Measurements from ENCODE around the gene LRRFIP1.
"Not testable (repeated sequence)": the region's sequence is repeated elsewhere in the genome, so short reads cannot be mapped to it uniquely, and the experiment has no call there.

Gene LRRFIP1

DNA sequence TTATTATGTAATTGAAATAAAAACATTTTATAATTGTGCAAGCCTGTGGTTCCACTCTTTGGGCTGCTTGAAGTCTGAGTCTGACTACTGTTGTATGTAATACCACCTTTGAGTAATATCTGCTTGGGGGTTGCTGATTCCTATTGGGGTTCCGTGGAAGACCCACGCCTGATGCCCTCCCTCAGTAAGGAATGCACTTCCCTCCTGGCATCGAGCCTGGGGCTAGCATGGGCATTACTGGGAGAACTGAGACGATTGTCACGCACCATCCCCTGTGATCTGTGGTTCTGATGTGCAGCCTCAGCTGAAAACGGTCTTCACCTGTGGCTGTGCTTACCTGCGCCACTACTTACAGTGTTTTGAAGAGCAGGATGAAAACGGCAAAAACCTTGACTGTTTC lies 138.5 kb downstream of the LRRFIP1 start:
- in situ Hi-C loops (cut with MboI; ENCODE audit: low sequenced_read_pairs), result no loop called here

DNA sequence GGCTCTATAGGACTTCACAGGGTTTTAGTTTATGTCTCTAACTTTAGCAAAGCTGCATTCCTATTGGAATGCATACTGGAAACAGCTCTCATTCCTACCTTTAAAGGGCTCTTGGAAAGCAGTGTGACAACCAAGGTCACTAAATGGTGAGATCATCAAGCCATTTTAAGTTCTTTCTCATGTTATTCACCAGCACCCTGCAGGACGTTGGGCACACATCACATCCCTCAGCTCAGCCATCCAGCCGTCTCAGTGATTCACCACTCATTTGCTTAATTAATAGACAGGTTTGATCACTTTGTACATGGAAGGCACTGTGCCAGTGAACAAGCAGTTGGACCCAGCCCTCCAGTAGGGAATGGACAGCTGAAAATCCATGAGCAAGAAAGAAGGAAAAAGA lies 139.0 kb downstream of the LRRFIP1 start:
- in situ Hi-C loops (cut with MboI; ENCODE audit: low sequenced_read_pairs), result no loop called here

DNA sequence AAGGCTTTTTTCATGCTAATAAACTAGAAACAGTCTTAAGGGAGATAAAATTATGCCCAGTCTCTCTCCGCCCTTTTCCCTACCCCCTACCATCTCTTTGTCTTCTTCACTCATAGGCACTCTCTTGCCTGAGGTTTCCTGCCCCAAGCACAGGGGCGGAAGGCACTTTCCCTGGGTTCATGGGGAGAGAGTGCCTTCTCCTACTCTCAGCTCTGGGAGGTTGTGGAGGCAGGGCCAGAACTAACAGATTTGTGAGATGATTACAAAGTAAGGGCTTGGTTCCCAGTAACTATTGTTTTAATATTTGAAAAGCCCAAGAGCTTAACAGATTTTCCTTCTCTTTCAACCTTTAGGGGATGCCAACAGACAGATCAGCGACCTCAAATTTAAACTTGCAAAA lies 145.1 kb downstream of the LRRFIP1 start:
- in situ Hi-C loops (cut with MboI; ENCODE audit: low sequenced_read_pairs), result no loop called here

DNA sequence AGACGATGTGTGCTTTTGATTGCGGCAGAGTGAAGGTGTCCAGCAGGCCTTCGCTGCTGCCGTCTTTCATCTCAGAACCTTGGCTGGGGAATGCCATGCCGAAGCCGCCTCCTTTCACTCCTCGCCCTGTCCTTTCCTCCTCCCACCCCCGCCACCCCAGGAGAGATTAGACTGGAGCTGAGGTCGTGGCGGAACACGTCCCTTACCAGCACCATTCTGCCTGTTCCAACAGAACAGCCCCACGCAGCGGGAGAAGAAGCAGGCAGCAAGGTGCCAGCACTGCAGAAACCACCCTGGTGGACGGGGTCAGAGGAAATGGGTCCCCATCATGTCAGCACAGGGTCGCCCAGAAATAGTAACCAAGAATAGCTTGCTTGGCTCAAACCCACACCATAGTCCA lies 146.4 kb downstream of the LRRFIP1 start:
- in situ Hi-C loops (cut with MboI; ENCODE audit: low sequenced_read_pairs), result no loop called here

DNA sequence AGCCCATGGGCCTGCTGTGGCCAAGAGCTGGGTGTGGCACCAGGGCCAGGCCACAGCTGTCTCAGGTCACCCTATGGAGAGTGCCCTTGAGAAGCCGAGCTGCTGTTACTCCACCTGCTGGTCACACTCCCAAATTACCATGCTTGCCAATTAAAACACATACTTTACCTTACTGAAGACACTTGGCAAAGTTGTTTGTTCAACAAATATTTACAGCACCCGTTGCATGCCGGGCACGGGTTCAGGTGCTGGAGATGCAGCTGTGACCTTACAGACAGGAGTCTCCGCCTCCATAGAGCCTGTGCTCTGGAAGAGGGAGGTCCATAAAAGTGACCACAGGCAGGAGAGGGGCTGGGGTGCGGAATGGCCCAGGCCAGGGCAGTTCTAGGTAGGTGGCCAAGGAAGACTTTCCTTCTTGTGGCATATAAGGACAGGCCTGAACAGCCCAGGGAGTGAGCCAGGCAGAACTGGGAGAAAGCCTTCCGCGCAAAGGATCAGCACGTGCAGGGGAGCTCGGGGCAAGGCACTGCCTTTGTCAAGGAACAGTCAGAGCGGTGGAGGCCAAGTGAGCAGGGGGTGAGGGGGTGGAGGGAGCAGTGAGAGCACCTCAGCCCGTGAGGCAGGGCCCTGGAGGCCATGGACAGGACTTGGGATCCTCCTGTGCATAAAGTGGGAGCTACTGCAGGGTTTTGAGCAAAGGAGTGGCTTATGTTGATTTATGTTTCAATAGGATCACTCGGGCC lies 147.6 kb downstream of the LRRFIP1 start:
- in situ Hi-C loops (cut with MboI; ENCODE audit: low sequenced_read_pairs), result no loop called here

DNA sequence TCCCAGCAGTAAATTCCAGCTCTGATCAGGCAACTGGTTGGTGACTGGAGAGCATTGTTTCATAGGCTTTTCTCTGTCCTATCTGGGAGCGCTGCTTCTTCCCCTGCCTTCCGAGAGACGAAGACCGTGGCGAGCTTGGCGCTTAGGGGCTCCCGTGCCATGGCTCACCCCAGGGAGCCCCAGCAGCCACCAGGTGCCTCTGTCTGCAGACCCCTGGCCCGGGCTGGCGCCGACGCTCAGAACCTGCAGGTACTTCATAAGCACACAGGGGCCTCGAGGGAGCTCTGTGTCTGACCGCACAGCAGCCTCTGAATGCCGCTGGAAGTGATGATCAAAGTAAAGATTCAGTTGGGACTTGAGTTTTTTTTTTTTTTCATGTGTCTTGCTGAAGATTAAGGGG lies 152.1 kb downstream of the LRRFIP1 start:
- in situ Hi-C loops (cut with MboI; ENCODE audit: low sequenced_read_pairs), result no loop called here

DNA sequence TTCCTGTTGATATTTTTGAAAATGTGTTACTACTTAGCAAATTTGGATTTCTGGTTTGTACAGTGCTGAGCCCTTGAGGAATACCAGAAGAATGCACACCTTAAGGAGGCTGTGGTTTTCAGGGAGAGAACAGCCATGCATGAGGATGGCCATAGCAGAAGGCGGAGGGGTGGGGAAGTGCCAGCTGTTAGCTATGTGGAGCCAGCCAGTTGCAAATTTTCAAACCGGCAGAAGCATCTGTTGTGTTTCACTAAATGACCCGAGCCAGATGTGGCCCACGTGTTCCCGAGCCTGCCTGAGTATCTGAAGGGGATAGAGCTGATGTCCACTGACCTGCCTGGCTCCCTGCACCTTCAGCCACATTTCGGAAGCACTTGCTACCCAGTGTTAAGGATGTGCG lies 154.8 kb downstream of the LRRFIP1 start:
- in situ Hi-C loops (cut with MboI; ENCODE audit: low sequenced_read_pairs), result no loop called here

DNA sequence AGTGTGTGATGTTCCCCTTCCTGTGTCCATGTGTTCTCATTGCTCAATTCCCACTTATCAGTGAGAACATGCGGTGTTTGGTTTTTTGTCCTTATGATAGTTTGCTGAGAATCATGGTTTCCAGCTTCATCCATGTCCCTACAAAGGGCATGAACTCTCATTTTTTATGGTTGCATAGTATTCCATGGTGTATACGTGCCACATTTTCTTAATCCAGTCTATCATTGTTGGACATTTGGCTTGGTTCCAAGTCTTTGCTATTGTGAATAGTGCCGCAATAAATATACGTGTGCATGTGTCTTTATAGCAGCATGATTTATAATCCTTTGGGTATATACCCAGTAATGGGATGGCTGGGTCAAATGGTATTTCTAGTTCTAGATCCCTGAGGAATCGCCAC lies 156.3 kb downstream of the LRRFIP1 start:
- in situ Hi-C loops (cut with MboI; ENCODE audit: low sequenced_read_pairs), result not testable (repeated sequence)

DNA sequence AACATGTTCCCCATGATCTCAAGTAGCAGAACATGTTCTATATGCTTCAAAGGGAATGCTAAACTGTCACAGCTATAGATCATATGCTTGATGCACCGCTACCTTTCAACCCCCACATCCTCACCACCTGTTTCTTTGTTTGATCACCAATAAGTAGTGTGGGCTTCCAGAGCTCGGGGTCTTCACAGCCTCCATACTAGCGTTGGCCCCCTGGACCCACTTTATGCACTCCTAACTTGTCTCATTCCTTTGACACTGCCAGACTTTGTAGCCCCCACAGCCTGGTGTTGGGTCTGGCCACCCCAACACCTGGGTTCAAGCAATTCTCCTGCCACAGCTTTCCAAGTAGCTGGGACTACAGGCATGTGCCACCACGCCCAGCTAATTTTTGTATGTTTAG lies 159.5 kb downstream of the LRRFIP1 start:
- in situ Hi-C loops (cut with MboI; ENCODE audit: low sequenced_read_pairs), result no loop called here

DNA sequence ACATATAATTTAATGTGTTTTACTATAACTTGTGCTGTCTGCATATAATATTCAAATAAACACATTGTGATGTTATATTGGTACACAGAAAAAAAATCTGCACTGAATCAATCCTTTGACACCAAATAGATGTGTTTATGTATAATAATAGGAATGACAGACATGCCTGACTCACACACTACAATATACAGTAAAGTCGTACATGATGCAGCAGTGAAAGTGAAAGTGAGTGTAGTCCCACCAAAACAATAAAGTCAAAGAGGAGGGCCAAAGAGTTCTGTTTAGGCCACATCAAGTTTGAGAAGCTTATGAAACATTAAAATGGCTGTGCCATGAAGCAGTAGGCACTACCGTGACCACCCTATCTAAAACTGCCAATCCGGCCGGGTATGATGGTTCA lies 163.0 kb downstream of the LRRFIP1 start:
- in situ Hi-C loops (cut with MboI; ENCODE audit: low sequenced_read_pairs), result no loop called here

DNA sequence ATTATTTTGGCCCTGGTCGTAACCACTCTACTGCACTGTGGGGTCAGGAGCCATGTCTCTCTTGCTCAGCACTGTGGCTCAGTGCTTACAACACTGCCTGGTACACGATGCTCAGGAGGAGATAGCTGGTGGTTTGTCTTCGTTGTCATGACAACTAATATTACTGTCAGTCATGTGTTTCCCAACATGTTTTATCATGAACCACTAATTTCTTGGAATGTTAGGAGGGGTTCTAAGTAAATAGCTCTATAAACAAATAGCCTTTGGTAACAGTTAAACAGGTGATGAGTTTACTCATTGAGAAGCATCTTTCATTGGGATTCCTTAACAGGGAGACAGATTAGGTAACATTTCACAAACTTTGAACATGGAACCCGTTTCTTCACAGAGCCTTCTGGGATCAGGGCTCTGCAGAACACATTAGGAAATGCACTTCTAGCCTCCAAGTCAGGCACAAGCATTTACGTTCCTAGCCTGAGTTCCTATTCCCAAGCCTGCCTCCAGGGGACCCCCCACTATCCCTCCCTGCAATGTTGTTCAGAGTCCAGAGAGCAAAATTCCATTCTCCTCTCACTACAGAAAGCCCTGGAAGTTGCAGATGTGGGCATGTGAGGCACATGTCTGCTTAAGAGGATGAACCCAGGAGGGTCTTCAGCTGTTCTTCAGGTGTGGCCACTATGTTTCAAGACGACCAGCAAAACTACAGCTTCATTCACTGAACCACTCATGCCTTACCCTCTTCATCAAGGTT lies 164.8 kb downstream of the LRRFIP1 start:
- in situ Hi-C loops (cut with MboI; ENCODE audit: low sequenced_read_pairs), result no loop called here

DNA sequence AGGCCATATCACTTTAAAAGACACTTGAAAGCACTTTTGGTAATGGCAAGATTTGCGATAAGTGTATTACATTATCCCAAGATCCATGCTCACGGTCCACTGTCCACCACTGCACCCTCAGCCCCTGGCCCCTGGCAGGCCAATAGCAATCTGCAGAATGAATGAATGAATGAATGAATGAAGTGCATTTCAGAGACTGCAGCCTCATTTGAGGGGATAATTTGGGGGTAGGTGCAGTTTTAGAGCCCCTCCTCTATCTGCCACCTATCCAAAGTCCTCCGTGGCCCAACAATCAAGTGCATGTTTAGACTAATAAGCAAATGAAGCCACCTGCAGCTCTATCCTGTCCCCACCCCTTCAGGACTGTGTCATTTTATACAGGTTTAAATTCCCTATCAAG lies 169.9 kb downstream of the LRRFIP1 start:
- in situ Hi-C loops (cut with MboI; ENCODE audit: low sequenced_read_pairs), result no loop called here

DNA sequence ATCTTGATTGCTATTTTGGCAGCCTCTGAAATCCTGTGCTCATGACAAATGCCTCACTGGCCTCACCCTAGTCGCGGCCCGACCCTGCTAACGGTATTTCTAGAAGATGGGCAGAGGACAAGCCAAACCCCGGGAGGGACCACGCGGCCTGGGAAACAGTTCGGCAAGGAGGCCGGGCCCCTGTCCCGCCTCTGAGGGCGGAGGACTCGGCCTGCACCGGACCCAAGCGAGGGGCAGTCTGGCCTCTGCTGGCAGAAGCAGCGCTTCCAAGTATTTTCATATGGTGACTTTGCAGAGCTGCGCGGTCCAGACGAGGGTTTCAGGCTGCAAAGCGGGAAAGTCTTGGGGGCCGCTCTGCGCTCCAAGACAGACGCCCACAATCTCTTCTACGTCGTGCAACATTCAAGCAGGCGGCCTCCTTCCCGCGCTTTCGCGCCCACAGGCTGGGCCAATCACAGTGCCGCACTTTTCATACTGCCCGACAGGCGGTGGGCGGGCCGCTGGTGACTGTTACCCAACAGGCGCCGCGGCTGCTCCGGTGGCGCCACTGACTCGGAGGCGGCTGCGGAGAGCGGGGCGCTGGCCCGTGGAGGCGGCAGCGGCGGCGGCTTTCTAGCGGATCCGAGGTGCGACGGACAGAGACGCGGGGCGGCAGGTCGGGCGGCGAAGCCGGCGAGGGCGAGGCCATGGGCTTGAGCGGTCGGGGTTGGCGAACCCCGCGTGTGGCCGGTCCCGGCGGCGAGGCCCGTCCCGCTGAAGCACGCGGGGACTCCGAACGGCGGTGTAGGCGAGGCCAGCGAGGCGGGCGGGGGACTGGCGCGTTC lies 171.1 kb downstream of the LRRFIP1 start, which contains the start of gene RBM44:
Gene RBM44, plus strand, starts transcription at position 544 of the 824 bp plus-strand sequence. CDS start 14,831 bp downstream, outside the sequence.
- in situ Hi-C loops (cut with MboI; ENCODE audit: low sequenced_read_pairs), result no loop called here

DNA sequence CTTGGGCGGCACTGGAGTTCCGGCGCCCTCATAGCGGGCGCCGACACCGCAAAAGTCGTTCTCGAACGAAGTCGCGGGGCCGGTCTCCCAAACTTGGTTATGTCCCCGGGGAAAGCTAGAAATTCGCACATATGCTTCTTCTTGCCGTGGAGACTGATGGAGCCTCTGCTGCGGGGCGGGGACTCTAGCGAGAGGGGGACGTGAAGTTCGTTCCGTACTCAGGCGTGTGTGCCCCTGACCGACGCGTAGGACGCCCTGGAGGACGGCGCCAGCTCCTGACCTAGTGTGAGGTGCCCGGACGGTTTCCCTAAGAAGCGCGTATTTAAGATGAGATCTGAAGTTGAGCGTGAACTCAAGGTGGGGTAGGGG lies 171.7 kb downstream of the LRRFIP1 start:
- in situ Hi-C loops (cut with MboI; ENCODE audit: low sequenced_read_pairs), result no loop called here

DNA sequence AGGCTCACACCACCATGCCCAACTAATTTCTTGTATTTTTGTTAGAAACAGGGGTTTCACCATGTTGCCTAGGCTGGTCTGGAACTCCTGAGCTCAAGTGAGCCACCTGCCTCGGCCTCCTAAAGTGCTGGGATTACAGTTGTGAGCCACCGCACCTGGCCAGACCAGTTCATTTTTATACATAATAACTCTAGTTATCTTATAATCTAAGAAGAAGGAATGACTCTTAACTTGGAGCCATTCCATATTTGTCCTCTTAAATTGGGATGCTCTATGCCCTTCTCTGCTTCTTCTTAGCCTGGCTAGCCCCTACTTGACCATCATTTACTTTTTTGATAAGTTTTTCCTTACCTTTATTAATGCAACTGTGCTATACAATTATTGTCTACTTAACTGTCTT lies 174.1 kb downstream of the LRRFIP1 start:
- in situ Hi-C loops (cut with MboI; ENCODE audit: low sequenced_read_pairs), result no loop called here

DNA sequence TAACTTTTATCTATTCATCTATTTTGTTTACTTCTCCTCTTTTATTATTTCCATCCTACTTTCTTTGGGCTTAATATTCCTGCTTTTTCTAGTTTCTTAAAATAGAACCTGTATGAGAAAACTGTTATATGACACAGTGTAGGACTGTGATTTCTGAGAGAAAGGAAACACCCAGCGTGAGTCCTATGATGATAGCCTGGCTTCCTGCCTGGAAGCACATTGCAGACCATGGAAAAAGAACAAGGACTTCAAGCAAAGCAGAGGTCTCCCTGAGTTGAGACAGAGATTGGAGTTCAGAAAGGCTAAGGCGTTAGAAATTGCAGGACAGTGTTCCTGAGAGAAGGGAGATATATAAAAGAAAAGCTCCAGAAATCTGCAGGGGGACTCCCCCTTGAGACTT lies 178.9 kb downstream of the LRRFIP1 start:
- in situ Hi-C loops (cut with MboI; ENCODE audit: low sequenced_read_pairs), result no loop called here

DNA sequence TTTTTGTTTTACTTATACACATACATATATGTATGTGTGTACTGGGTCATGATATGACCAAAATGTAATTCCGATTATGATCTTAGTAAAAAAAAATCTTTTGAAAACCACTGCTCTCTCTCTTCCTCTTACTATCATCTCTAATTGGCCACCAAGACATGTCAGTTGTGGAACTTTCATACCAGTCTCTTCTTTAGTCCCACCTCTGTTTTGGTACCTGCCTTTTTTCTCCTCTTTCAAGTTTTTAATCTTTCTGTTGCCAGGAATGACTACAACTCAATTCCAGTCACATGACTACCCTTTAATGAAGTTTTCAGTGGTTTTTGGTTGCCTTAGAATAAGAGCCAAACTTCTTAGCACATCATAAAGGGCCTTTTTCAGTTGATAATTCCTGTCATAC lies 188.2 kb downstream of the LRRFIP1 start:
- in situ Hi-C loops (cut with MboI; ENCODE audit: low sequenced_read_pairs), result no loop called here

DNA sequence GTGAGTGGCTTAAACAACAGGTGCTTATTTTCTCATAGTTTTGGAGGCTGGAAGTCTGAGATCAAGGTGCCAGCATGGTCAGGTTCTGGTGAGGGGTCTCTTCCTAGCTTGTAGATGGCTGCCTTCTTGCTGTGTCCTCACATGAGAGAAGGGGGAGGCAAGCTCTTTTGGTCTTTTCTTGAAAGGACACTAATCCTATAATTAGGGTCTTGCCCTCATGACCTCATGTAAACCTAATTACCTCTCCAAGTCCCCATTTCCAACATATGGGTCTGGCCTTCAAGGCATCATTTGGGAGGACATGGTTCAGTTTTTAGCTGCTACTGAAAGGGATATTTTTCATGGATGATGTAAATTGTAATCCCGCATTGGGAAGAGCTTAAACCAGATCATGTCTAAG lies 189.1 kb downstream of the LRRFIP1 start:
- in situ Hi-C loops (cut with MboI; ENCODE audit: low sequenced_read_pairs), result no loop called here

DNA sequence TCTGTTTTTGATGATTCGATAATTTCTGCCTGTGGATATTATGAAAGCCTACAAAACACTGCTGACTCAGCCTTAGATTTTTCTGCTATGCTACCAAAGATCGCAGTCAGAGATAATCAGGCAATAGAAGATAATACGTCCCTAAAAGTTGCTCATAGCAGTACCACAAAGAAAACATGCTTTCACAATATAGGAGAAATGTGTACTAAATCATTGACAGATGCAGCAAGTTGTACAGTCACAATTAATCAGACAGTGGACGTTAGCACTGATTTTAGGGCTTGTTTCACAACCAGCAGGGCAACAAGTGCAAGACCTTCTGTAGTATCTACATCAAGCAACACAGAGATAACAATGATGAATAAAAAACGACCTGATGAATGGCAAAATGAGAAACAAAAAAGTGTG lies 190.7 kb downstream of the LRRFIP1 start:
- in situ Hi-C loops (cut with MboI; ENCODE audit: low sequenced_read_pairs), result no loop called here

DNA sequence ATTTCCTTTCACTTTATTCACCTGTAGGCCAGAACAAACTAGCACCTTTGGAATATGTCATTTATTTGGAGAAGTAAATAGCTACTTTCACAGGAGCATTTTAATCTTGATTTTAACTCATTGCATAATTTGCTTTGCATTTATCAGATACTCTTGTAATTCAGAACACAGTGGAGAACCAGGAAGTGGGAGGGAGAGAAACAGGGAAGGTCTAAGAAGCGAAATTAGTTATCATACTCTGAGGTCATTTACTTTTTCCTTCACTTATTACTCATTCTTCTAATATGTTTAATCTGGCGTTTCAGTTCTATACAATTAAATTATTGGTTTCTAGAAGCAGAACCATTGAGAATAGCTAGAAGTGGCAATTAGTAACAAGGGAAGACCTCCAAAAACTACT lies 191.8 kb downstream of the LRRFIP1 start:
- in situ Hi-C loops (cut with MboI; ENCODE audit: low sequenced_read_pairs), result no loop called here

DNA sequence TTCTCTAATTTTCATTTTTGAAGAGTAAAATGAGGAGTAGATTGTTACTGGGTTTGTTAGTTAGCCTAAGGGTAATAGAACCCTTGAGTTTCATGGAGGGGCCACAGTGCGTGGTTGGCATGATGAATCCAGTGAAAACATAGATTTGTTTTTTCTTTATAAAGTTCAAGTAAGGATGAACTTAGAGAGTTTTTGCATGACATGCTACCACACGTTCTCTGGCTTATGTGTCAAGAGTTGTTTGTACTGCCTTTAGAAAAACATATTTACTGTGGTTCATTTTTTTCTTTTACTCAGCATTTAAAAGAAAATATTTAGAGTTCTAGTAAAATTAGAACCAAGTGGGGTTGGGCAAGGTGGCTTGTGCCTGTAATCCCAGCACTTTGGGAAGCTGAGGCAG lies 193.0 kb downstream of the LRRFIP1 start:
- in situ Hi-C loops (cut with MboI; ENCODE audit: low sequenced_read_pairs), result no loop called here

DNA sequence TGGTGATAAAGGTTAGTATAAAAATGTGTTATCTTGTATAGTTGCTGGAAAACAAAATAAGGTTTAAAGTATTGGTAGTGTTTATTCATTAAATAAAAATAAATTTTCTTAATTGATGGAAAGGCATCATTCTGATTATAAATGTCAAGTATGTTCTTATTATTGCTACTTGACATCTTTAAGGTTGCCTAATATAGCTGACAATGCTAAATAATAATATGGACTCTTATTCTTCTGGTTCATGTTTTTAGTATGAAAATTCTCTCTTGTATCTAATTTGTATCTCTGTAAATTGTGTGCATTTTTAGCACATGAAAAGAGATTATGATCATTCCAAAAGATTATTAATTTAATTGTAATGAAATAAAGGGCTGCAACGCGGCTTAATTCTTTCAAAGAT lies 196.2 kb downstream of the LRRFIP1 start:
- in situ Hi-C loops (cut with MboI; ENCODE audit: low sequenced_read_pairs), result no loop called here
